GM19452 (cell line): Measurements from ENCODE around the gene CD14.
"Not testable (repeated sequence)": the region's sequence is repeated elsewhere in the genome, so short reads cannot be mapped to it uniquely, and the experiment has no call there.

Experiments used
- ATAC-seq: cut with Tn5 transposase; IDR thresholded peaks from one replicate; pipeline ENCODE4 v1.9.1; 2021; ENCODE audit not compliant: unreplicated experiment

The CD14 gene

DNA sequence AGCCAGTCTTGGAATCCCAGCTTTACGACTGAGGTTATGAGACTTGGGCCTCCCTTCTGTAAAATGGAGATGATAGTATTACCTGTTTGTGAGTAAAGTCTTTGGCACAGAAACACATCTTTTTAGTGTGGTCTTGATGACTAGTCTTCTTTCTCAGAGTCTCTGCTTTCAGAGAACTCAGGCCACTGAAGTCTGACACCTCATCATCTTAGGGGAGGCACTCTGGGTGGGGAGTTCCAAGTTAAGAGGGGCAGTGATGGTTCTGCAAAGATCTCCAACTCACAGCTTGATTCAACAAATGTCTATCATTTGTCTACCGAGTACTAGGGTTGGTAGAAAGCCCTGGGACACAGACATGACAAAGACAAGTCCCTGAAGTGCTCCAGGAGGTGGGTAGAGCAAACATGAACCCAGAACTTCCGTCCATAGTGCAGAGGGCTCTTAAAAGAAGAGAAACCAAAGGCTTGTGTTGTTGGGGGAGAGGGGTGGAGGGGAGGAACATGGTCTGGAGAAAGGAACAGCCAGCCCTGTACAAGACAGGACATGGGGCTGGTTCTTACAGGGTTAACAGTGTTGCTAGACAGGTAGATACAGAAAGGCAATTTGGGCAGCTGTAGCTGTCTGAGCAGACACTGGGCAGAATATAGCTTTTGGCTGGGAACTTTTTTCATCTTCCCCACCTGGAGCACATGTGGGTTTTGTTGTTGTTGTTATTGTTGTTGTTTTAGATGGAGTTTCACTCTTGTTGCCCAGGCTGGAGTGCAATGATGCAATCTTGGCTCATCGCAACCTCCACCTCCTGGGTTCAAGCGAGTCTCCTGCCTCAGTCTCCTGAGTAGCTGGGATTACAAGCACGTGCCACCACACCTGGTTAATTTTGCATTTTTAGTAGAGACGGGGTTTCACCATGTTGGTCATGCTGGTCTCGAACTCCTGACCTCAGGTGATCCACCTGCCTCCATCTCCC, 2.6 kb upstream of the CD14 start:
- no peak for ATAC-seq

DNA sequence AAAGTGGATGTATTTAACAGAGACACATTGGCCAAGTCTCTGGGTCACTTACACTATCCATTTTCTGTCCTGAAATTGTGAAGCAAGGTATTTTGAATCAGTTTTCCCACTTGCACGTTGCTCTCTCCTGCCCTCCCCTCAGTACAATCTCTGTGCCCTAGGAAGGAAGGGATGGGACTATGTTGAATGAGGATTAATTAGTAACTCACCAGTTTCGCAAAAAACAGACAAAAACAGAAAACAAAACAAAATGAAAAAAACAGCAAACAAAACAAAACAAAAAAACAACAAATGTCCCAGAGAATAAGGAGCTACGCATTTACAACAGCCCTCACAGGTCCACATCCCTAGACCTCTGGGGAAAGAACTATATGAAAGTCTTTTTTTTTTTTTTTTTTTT, 1.1 kb upstream of the CD14 start:
- no peak for ATAC-seq

DNA sequence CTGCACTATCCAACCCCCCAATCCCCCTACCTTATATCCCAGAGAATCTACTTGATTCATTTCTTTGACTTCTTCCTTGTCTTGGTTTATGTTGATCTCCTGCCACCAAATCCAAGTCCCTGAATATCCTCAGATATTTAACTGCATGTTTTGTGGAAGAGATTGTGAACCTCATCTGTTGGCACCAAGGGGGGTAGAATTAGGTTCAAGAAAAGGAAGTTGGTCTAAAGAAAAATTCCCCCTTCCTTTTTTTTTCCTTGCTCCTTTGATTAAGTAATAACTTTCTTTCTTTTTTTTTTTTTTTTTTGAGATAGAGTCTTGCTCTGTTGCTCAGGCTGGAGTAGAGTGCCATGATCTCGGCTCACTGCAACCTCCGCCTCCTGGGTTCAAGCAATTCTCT, 526 bp upstream of the CD14 start:
- ATAC-seq, result no peak

DNA sequence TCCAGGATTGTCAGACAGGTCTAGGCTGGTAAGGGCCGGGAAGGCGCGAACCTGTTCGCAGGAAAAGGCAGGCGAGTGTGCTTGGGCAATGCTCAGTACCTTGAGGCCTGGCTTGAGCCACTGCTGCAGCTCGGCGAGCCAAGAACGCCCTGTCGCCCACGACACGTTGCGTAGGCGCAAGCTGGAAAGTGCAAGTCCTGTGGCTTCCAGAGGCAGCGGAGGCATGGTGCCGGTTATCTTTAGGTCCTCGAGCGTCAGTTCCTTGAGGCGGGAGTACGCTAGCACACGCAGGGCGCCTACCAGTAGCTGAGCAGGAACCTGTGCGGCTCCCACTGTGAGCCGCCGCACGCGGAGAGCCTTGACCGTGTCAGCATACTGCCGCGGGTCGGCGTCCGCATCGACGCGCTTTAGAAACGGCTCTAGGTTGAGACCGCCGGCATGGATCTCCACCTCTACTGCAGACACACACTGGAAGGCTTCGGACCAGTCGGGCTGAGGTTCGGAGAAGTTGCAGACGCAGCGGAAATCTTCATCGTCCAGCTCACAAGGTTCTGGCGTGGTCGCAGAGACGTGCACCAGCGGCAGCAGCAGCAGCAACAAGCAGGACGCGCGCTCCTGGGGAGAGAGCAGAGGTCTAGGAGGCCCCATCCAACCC, 482 bp downstream of the CD14 start:
- ATAC-seq, result peak; percentile 57

DNA sequence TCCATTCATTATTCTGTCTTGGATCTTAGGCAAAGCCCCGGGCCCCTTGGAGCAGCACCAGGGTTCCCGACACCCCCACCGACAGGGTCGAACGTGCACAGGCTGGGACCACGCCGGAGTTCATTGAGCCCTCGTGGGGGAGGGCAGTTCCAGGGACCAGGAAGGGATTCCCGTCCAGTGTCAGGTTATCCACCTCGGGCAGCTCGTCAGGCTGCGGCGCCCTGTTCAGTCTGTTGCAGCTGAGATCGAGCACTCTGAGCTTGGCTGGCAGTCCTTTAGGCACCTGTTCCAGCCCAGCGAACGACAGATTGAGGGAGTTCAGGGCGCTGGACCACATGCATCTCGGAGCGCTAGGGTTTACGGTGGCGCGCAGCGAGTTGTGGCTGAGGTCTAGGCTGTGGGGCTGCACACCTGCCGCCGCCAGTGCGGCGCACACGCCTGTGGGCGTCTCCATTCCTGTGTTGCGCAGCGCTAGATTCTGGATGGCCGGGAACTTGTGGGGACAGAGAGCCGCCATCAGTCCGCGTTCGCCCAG, 1.1 kb downstream of the CD14 start:
- peak; percentile 25 for ATAC-seq

DNA sequence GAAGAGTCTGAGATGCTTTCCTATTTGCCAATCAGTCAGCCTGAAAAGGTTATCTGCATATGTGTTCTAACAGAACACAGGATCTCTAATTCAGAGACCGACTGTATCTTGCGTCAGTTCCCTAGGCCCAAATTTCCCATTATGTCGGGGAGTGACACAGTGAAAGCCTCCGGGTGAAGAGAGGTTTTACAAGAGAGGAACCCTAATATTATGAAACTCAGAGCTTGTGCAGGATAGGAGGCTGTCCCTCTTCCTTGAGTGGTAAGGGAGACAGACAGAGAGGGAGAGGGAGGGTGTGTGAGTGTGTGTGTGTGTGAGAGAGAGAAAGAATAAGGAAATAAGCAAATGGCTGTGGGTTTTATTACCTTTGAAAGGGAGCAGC, 1.9 kb downstream of the CD14 start:
- no peak for ATAC-seq

DNA sequence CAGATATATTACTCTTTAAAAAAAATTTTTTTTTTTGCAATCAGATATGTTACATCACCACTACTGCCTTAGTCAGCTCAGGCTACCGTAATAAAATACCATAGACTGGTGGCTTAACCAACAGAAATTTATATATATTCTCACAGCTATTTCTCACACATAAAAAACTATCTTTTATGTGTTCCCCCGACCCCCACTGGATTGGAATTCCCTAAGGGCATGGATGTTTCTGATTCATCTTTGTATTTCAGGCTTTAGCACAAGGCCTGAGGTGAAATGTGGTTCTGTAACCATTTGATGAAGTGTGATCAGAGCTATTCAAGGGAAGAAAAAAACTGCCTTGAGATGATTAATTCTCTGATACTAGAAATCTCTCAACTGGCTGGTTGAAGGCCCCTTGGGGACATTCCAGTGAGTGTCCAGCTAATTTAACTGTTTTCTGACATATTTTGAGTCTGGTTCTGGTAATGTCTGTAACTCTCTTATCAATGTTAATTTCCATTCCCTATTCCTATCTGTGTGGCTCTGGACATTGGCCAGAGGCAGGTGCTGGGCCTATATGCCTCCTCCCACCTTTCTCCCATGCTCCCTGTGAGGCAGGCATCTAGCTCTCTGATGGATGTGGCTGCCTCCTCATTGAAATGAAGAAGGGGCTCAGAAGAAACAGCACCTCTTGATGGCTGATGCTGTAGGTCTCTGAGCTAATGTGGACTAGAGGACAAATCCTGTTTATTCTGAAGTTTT, 2.5 kb downstream of the CD14 start:
- ATAC-seq, result no peak

DNA sequence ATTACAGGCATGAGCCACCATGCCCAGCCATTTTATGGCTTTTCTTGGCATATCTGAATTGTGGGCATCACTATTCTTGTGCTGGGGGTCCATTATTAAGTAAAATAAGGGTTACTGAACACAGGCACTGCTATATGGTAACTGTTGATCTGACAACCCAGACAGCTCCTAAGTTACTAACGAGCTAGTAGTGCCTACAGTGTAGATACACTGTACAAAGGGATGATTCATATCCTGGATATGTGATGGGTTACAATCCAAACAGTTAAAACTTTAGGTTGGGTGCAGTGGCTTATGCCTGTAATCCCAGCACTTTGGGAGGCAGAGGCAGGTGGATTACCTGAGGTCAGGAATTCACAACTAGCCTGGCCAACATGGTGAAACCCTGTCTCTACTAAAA, 4.3 kb downstream of the CD14 start:
- no peak for ATAC-seq

DNA sequence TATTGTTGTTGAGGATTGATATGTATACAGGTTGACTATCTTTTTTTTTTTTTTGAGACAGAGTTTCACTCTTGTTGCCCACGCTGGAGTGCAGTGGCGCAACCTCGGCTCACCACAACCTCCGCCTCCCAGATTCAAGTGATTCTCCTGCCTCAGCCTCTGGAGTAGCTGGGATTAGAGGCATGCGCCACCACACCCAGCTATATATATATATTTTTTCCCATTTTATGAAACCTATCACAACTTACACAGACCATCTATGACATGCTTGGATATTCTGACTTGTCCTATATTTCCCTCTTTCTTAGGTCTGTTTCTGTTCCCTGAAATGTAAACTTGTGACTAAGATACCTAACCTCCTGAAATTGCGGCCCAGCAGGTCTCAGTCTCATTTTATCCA, 5.0 kb downstream of the CD14 start:
- ATAC-seq, result no peak

DNA sequence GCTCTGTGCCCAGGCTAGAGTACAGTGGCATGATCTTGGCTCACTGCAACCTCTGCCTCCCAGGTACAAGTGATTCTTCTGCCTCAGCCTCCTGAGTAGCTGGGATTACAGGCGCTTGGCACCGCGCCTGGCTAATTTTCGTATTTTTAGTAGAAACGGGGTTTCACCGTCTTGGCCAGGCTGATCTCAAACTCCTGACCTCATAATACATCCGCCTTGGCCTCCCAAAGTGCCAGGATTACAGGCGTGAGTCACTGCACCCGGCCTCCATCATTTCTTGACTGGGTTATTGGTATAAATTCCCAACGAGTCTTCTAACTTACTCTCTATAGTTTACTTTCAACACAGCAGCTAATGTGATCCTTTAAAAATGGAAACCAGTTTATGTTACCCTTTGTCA, 8.1 kb downstream of the CD14 start:
- ATAC-seq, result not testable (repeated sequence)

DNA sequence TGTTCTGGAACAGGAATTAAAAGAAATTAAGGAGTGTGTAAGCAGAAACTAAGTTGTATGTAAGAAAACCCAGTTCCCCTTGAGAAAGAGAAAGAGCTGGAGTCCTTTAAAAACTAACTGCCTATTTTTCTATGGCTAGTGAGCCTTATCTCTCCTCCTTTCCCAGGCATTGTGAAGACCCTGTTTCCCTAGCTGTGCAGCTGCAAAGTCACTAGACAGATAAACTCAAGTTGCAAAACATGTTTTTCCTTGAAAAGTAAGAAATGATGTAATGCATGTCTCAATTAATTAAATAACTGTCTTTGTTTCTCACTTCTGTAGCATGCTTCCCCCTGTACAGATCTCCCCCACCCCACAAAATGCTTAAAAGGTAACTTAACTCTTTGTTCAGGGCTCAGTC, 9.9 kb downstream of the CD14 start:
- ATAC-seq, result not testable (repeated sequence)

DNA sequence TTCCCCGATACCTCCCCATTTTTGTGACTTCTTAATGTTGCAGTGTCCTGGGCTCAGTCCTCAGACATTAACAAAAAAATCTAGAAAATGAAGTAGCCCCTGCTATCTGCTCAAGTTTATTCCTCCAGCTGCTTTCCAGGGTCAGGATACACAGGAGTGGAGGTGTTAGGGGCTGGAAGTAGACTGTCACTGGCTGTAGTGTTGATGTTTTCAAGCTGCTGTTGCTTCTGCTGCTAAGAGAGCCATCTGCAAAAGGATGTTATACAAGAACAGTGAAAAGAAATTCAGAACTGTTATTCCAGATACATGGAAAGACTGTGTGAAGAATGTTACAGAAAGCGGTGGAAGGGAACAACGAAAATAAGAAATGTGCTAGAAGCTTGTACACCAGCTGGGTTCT, 10.7 kb downstream of the CD14 start:
- ATAC-seq, result no peak

DNA sequence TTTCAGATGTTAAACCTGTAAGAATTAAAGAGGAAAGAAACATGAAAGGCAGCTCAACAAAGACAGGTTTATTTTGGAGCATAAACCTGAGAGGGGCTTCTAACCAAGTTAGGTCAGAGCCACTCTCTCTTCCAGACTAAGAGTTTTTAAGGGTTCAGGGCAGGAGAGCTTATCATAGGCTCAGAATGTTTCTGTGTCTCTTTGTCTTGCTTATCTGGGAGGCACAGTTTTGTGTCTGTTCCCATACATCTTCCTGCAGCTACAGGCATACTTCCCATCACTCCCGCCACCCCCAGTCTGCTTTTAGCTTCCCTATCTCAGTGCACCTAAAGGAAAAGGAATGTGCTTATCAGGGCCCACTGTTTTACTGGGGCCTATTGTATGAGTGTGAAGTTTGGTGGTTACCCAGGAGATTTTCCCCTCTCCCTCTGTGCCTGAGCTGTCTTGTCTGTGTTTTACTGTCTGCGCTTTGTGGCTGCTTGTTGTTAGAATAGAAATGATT, 21.9 kb downstream of the CD14 start:
- ATAC-seq, result no peak

DNA sequence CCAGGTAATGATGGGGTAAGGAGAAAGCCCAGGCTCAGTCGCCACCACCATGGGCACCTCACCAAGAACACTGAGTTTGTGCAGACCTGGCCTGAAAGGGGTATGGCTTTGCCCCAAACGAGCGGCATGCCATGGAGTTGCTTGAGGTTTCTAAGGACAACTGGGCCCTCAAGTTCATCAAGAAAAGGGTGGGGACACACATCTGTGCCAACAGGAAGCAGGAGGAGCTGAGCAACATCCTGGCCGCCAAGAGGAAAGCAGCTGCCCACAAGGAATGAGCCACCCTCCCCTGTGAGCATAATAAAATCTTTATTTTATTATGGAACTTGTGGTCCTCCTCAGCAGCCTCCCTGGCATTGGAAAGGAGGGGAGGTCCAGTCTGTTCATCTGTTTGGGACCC, 23.8 kb downstream of the CD14 start:
- no peak for ATAC-seq

DNA sequence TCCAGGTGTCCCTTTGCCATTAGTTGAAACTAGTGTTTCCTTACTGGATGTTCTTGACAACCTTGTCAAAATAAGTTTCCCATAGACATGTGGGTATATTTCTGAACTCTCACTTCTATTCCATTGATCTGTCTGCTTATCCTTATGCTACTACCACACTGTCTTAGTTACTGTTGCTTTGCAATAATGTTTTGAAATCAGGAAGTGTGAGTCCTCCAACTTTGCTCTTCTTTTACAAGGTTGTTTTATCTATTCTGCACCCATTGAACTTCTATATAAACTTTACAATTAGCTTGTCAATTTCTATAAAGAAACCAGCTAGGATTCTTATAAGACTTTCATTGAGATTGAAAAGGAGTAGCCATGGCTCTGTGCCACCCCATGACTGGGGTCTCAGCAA, 24.3 kb downstream of the CD14 start:
- ATAC-seq, result no peak

DNA sequence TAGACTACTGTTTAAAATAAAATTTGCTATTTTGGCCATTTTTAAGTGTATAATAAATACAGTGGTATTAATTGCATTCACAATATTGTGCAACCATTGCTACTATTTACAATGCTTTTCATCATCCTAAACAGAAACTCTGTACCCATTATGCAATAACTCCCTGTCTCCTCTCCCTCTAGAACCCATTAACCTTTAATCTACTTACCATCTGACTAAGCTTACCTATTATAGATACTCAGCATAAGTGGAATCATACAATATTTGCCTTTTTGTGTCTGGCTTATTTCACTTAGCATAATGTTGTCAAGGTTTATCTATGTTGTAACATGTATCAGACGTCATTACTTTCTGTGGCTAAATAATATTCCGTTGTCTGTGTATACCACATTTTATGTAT, 25.9 kb downstream of the CD14 start:
- ATAC-seq, result no peak

DNA sequence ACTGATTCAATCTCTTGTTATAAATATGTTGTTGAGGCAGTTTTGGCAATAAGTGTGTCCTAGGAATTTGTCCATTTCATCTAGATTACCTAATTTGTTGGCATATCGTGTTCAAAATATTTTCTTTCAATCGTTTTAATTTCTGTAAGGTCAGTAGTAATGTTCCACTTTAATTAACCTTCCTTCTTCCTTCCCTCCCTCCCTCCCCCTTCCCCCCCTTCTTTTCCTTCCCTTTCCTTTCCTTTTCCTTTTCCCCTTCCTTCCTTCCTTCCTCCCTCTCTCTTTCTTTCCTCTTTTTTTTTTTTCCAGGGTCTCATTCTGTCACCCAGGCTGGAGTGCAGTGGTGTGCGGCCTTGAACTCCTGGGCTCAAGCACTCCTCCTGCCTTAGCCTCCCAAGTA, 27.1 kb downstream of the CD14 start:
- no peak for ATAC-seq

DNA sequence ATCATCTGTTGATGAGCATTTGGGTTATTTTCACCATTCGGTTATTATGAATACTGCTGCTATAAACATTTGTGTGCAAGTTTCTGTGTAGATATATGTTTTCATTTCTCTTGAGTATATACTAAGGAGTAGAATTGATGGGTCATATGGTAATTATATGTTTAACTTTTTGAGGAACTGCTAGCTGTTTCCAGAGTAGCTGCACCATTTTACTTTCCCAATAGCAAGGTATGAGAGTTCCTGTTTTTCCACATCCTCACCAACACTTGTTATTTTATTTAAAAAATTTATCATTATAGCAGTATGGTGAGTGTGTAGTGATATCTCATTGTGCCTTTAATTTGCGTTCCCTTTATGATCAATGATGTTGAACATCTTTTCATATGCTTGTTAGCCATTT, 29.2 kb downstream of the CD14 start:
- ATAC-seq, result no peak

DNA sequence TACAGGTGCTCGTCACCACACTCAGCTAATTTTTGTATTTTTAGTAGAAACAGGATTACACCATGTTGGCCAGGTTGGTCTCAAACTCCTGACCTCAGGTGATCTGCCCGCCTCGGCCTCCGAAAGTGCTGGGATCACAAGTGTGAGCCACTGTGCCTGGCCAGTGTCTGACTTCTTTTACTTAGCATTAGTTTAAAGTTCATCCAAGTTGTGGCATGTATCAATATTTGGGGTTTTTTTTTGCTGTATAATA, 29.6 kb downstream of the CD14 start:
- not testable (repeated sequence) for ATAC-seq

DNA sequence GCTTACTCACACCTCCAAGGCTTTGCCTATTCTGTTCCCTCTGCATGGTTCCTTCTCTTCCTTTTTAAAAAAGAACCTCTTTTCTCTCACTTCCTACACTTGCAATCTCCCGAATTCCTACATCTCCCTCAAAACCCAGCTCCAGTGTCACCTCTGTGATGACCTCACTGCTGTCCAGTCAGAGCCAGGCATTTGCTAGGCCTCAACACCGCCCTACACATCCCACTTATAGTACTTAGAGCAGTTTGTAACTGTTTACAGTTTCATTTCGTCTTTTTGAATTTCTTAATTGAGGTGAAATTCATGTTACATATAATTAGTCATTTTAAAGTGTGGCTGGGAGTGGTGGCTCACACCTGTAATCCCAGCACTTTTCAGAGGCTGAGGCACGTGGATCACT, 30.8 kb downstream of the CD14 start:
- ATAC-seq, result no peak

DNA sequence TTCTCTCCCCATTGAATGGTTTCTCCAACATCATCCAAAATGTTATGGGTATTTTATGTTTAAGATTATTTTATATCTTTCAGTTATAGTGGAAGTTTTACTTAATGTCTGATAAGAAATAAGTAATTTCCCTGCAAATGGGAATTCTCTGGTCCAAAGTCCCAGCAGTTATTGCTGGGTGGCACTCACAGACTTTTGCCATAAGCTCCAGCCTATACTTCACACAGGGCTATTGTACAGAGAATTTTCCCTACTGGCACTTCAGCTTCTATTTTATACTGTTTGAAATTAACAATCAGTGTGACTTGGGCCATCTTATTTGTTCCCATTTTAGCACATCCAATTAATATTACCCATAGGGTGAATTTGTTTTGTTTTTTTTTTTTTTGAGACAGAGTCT, 32.9 kb downstream of the CD14 start:
- ATAC-seq, result no peak

DNA sequence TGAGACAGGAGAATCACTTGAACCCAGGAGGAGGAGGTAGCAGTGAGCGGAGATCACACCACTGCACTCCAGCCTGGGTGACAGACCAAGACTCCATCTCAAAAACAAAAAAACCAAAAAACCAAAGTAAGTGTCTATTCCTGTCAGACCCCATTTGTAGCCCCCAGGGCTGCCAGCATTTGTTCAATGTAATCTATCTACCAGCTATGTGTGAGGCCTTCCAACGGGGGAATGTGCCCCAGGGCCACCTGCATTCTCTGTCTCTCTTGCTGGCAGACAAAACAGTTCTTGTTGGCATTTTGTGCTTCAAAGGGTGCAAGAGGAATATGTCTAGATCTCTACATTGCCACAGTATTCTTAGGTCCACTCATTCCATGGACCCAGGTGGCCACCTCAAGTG, 34.1 kb downstream of the CD14 start:
- ATAC-seq, result no peak
